Mucosa of stomach (tissue), 1 donor: Measurements from ENCODE around the gene SMURF1.
"Not testable (repeated sequence)": the region's sequence is repeated elsewhere in the genome, so short reads cannot be mapped to it uniquely, and the experiment has no call there.

Experiments
- H3K27me3 ChIP-seq: one replicate; pipeline ENCODE4 v1.7.0; 2013; ENCODE audit warnings: mild to moderate bottlenecking, low read length; ENCODE audit not compliant: control insufficient read depth, insufficient read depth
- H3K36me3 ChIP-seq: one replicate; pipeline ENCODE4 v1.7.0; 2013; ENCODE audit warnings: low read length; ENCODE audit not compliant: control insufficient read depth, insufficient read depth
- H3K4me1 ChIP-seq: one replicate; pipeline ENCODE4 v1.7.0; 2013; ENCODE audit warnings: mild to moderate bottlenecking, low read length; ENCODE audit not compliant: control insufficient read depth, insufficient read depth
- H3K4me3 ChIP-seq: one replicate; pipeline ENCODE4 v1.7.0; 2013; ENCODE audit warnings: low read length
- H3K9ac ChIP-seq: one replicate; pipeline ENCODE4 v1.7.0; 2013; ENCODE audit warnings: mild to moderate bottlenecking, low read length, moderate library complexity
- H3K9me3 ChIP-seq: one replicate; pipeline ENCODE4 v1.7.0; 2013; ENCODE audit warnings: mild to moderate bottlenecking, low read length, moderate library complexity; ENCODE audit not compliant: control insufficient read depth
- donor health status: Pancreatic carcinoma.

Gene SMURF1

GRCh38 chr7:99050971-99051370 is 92.9 kb downstream of the SMURF1 start:
- no peaks in the 10 kb centered on the region for H3K9me3 ChIP-seq
- H3K27me3 ChIP-seq = no peaks in the 10 kb centered on the region
- H3K36me3 ChIP-seq = peaks cover 21% of the 10 kb centered on the region
- H3K9ac ChIP-seq = no peak overlapping the region
- H3K4me1 ChIP-seq = peaks cover 5% of the 10 kb centered on the region
- no peak overlapping the region for H3K4me3 ChIP-seq

DNA sequence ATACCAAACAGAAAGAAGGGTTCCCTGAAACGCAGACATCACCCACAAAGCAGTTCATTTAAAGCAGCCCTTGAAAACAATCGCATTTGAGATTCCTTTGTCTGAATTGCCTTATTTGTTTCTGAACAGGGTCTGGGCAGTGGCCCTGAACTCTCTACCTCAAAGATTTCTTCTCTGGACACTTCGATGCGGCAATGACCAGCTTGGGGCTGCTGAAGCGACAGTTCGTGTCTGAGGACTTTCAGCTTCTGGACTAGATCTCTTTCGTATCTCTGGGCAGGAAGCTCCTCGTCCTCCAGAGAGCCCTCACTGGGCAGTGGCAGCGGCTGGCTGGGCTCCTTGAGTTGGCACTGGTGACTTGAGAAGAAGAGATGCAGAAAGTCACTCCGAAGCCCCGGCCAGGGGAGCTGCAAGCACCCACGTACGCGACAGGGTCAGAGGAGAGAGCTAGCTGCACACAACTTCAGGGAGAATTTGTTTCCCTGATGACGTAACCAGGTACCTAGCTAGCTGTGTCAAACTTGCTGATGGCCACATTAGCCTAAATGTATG is 96.3 kb downstream of the SMURF1 start:
- H3K4me1 ChIP-seq = peaks cover 6% of the 10 kb centered on the region
- no peak overlapping the region for H3K9ac ChIP-seq
- no peaks in the 10 kb centered on the region for H3K27me3 ChIP-seq
- H3K9me3 ChIP-seq = no peaks in the 10 kb centered on the region
- H3K4me3 ChIP-seq = no peak overlapping the region
- peaks cover 22% of the 10 kb centered on the region for H3K36me3 ChIP-seq

DNA sequence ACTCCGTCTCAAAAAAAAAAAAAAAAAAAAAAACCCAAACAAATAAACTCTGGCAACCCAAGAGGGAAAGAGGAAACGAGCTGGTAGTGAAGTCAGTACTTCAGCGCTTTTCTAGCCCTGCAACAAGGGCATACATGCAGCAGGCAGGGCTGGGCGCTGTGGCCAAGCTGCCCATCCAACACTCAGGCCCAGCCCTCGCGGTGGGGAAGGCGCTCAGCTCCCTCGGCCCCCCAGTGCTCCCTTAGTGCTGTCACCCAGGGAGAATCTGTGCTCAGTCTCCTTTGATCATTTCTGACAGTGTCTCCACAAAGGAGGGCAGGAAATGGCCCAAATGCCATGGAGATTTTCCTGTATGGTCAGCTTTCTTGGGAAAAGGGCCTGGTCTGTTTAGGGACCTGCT is 97.2 kb downstream of the SMURF1 start:
- Histone ChIP-seq H3K27me3 (no peaks in the 10 kb centered on the region), H3K4me3 (no peak overlapping the region), H3K36me3 (peaks cover 19% of the 10 kb centered on the region), H3K4me1 (peaks cover 15% of the 10 kb centered on the region), H3K9ac (no peak overlapping the region), H3K9me3 (no peaks in the 10 kb centered on the region)

DNA sequence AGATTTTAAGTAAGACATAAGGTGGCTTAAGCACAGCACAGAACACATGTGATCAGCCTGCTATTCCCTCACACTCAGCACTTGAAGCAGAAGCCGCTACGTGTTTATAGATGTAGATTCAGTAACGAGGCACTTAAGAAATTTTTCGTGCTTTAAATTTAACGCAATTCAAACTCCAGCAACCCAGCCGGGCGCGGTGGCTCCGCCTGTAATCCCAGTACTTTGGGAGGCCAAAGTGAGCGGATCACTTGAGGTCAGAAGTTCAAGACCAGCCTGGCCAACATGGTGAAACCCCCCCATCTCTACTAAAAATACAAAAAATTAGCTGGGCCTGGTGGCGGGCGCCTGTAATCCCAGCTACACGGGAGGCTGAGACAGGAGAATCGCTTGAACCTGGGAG is 97.6 kb downstream of the SMURF1 start:
- not testable (repeated sequence) for H3K9ac ChIP-seq, H3K4me3 ChIP-seq, H3K27me3 ChIP-seq, H3K9me3 ChIP-seq
- H3K4me1 ChIP-seq = peaks cover 19% of the 10 kb centered on the region
- peaks cover 18% of the 10 kb centered on the region for H3K36me3 ChIP-seq

DNA sequence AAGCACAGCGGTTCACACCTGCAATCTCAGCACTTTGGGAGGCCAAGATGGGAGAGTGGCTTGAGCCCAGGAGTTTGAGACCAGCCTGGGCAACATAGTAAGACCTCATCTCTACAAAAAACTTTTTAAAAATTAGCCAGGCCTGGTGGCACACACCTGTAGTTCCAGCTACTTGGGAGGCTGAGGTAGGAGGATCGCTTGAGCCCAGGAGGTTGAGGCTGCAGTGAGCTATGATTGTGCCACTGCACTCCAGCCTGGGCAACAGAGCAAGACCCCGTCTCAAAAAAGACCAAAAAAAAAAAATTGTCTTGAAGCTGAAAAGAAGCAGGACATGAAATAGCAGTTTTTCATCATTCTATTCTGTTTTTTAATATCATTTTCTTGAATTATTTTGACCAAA is 99.0 kb downstream of the SMURF1 start:
- not testable (repeated sequence) for H3K27me3 ChIP-seq, H3K9ac ChIP-seq, H3K4me3 ChIP-seq, H3K9me3 ChIP-seq
- Histone ChIP-seq H3K36me3 (peaks cover 23% of the 10 kb centered on the region), H3K4me1 (peaks cover 25% of the 10 kb centered on the region)

GRCh38 chr7:99042957-99043356 is 101.0 kb downstream of the SMURF1 start:
- Histone ChIP-seq H3K4me1 (peaks cover 25% of the 10 kb centered on the region), H3K4me3 (no peak overlapping the region), H3K9me3 (no peaks in the 10 kb centered on the region), H3K27me3 (no peaks in the 10 kb centered on the region), H3K36me3 (peaks cover 36% of the 10 kb centered on the region), H3K9ac (no peak overlapping the region)

- Histone ChIP-seq H3K9ac (no peak overlapping the region), H3K36me3 (peaks cover 32% of the 10 kb centered on the region), H3K4me3 (no peak overlapping the region), H3K4me1 (peaks cover 25% of the 10 kb centered on the region), H3K27me3 (no peaks in the 10 kb centered on the region), H3K9me3 (no peaks in the 10 kb centered on the region)
Measured at GRCh38 chr7:99041526-99041925, 102.4 kb downstream of the SMURF1 start.

GRCh38 chr7:99040104-99040958 is 103.6 kb downstream of the SMURF1 start:
- no peaks in the 10 kb centered on the region for H3K9me3 ChIP-seq
- H3K4me3 ChIP-seq = no peak overlapping the region
- peaks cover 34% of the 10 kb centered on the region for H3K36me3 ChIP-seq
- H3K9ac ChIP-seq = peak overlapping the region; percentile 50
- peaks cover 25% of the 10 kb centered on the region for H3K4me1 ChIP-seq
- no peaks in the 10 kb centered on the region for H3K27me3 ChIP-seq

GRCh38 chr7:99039384-99039891 is 104.5 kb downstream of the SMURF1 start:
- no peaks in the 10 kb centered on the region for H3K9me3 ChIP-seq
- no peak overlapping the region for H3K4me3 ChIP-seq
- peaks cover 25% of the 10 kb centered on the region for H3K4me1 ChIP-seq
- H3K9ac ChIP-seq = no peak overlapping the region
- no peaks in the 10 kb centered on the region for H3K27me3 ChIP-seq
- peaks cover 32% of the 10 kb centered on the region for H3K36me3 ChIP-seq

DNA sequence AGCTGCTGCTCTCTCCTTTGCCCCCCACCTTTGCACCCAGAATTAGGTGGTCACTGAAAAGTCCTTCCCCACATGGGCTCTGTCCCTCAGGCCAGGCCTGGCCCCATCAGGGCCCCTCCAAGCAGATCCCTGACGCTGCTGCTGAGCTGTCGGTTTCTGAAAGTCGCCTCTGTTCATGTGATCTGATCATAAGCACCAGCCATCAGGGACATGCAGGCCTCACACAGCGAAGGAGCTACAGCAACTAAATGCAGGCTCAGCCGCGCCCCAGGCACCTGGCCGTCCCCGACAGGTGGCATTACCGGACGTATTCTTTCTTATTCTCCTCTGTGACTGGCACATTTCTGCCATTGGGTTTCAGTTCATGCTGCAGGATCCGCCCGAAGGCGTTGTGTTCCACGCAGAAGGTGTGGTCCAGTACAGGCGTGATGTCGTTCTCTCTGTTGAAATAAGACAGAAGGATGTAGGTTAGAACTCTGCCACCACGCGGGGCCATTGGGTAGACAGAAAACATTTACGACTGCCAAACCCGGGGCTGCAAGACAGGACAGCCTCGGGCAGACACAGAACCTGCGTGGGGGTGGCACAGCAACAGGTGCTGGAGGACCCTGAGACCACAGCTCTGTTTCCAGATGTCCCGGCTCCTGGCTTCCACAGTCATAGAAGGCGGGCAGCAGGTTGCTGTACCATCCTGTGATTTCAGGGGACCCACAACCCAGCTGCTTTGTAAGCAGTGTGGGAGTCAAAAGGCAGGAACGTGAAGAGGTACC is 105.6 kb downstream of the SMURF1 start:
- no peak overlapping the region for H3K9ac ChIP-seq
- peaks cover 32% of the 10 kb centered on the region for H3K36me3 ChIP-seq
- H3K4me3 ChIP-seq = no peak overlapping the region
- no peaks in the 10 kb centered on the region for H3K27me3 ChIP-seq
- H3K4me1 ChIP-seq = peaks cover 25% of the 10 kb centered on the region
- no peaks in the 10 kb centered on the region for H3K9me3 ChIP-seq

- Histone ChIP-seq H3K9me3 (no peaks in the 10 kb centered on the region), H3K9ac (no peak overlapping the region), H3K36me3 (peaks cover 32% of the 10 kb centered on the region), H3K27me3 (no peaks in the 10 kb centered on the region), H3K4me3 (no peak overlapping the region), H3K4me1 (peaks cover 23% of the 10 kb centered on the region)
Measured at GRCh38 chr7:99037327-99037940, 106.5 kb downstream of the SMURF1 start.
